GM12892 (cell line): ENCODE measurements around the gene MTCL1.
"Not testable (repeated sequence)": the region's sequence is repeated elsewhere in the genome, so short reads cannot be mapped to it uniquely, and the experiment has no call there.

Source experiments
- DNase-seq: peaks from one replicate; pipeline ENCODE4 v3.0.0; 2011; ENCODE audit not compliant: insufficient read length
- FAIRE-seq: peaks from 2 replicates; lab custom pipeline; 2011; peaks lifted over from hg19 to GRCh38; lab: Jason Lieb, UNC
- POLR2A ChIP-seq: IDR thresholded peaks from 2 replicates; pipeline ENCODE4 v1.6.1; 2011; ENCODE audit warnings: low read depth, low read length, control low read depth
- POLR2AphosphoS5 ChIP-seq: IDR thresholded peaks from 2 replicates; pipeline ENCODE4 v1.6.1; 2011; ENCODE audit warnings: low read depth, low read length, control low read depth
- TAF1 ChIP-seq: IDR thresholded peaks from 2 replicates; pipeline ENCODE4 v1.6.1; 2011; ENCODE audit warnings: low read depth, mild to moderate bottlenecking, control low read depth, low read length, borderline replicate concordance

The MTCL1 gene

GRCh38 chr18:8754995-8755960 lies 49.9 kb downstream of the MTCL1 start:
- DNase-seq (no peak), FAIRE-seq (no peak)
- TF ChIP-seq POLR2A (no peak), POLR2AphosphoS5 (no peak), TAF1 (no peak)

DNA sequence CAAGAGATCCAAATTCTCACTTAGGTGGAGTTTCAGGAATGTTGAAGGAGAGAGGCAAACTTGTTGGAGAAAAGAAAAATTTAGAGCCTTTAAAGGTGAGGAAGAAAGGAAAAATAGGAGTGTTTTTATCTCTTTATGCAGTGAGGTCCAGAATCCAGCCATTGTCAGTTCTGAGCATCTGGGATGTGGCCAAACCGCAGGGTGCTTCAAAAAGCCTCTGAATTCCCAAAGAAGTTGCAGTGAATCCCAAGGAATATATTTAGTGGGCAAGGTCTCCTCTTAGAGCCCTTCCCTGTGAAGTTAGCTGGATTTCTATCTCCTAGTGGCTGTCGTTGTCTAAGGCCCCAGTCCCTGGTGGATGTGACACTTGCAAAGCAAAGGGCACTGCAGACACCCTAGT lies 51.2 kb downstream of the MTCL1 start:
- no peak for DNase-seq
- TF ChIP-seq POLR2A (no peak), POLR2AphosphoS5 (no peak), TAF1 (no peak)
- no peak for FAIRE-seq

- FAIRE-seq (no peak), DNase-seq (no peak)
- TF ChIP-seq POLR2A (no peak), TAF1 (no peak), POLR2AphosphoS5 (no peak)
These were observed 52.1 kb downstream of the MTCL1 start for GRCh38 chr18:8757396-8757997.

DNA sequence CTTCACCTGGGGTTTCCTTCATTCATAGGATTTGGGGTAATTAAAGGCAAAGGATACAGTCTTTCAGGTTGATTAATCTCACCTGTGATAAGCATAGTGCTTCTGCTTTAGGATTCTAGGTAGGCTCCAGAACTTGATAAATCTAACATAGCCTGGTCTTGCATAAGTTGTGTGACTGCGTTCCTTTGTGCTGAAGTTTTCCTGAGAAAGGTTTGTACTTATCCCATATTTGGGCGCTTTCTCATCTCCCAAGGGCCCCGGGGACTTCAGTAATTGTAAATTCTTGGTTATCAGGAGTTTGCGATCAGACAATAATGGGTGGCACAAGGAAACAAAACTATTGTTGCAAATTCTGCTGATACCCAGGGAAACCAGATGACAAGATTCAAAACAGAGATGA lies 53.1 kb downstream of the MTCL1 start:
- TF ChIP-seq POLR2AphosphoS5 (no peak), TAF1 (no peak), POLR2A (no peak)
- no peak for DNase-seq
- no peak for FAIRE-seq

GRCh38 chr18:8760984-8761383 lies 55.6 kb downstream of the MTCL1 start:
- FAIRE-seq (no peak), DNase-seq (no peak)
- no peak for TF ChIP-seq POLR2AphosphoS5
- TF ChIP-seq TAF1 = no peak
- TF ChIP-seq POLR2A = no peak

DNA sequence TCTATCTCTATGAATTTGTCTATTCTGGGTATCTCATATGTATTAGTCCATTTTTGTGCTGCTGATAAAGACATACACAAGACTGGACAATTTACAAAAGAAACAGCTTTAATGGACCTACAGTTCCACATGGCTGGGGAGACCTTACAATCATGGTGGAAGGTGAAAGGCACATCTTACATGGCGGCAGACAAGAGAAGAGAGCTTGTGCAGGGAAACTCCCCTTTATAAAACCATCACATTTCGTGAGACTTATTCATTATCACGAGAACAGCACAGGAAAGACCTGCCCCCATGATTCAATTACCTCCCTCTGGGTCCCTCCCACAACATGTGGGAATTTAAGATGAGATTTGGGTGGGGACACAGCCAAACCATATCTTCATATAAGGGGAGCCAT lies 56.2 kb downstream of the MTCL1 start:
- DNase-seq, FAIRE-seq: not testable (repeated sequence)

DNA sequence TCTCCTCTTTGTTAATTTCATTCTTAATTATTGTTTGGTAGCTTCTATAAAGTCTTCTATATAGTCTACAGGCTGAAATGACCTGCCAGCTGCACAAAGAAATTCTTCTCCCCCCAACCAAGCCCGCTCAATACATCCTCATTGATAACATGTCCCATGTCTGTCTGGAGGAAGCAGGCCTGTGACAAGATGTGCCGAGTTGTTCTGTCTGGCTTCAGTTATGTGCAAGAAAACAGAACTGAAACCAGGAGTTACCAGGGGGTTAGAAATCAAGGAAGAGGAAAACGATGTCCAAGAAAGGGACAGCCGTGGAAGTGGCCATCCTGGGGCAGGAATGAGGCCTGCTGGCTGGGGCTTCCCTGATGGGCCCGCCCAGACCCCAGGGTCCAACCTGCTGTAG lies 57.6 kb downstream of the MTCL1 start:
- DNase-seq (no peak), FAIRE-seq (no peak)
- no peak for TF ChIP-seq POLR2A
- TF ChIP-seq POLR2AphosphoS5 = no peak
- no peak for TF ChIP-seq TAF1

DNA sequence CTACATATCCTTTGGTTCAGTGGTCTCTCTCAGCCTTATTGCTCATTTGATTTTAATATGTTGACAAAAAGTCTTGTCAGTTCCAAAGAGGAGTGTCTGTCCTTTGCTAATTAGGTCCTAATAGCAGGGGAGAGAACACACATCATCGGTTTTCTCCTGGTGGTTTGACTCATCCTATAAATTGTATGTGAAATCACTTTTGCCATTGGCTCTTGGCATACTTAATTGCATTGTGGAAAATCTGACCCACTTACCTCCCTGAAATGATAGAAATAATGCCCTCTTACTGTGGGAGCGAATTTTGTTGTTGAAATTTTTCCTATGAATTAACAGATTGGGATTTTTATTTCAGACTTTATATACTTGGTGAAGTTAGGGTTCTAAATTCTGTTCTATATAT lies 58.3 kb downstream of the MTCL1 start:
- FAIRE-seq (no peak), DNase-seq (no peak)
- TF ChIP-seq POLR2A (no peak), TAF1 (no peak)

GRCh38 chr18:8765783-8766463 lies 60.6 kb downstream of the MTCL1 start:
- TF ChIP-seq TAF1 = no peak
- no peak for TF ChIP-seq POLR2AphosphoS5
- TF ChIP-seq POLR2A = no peak
- FAIRE-seq = no peak
- DNase-seq = no peak

DNA sequence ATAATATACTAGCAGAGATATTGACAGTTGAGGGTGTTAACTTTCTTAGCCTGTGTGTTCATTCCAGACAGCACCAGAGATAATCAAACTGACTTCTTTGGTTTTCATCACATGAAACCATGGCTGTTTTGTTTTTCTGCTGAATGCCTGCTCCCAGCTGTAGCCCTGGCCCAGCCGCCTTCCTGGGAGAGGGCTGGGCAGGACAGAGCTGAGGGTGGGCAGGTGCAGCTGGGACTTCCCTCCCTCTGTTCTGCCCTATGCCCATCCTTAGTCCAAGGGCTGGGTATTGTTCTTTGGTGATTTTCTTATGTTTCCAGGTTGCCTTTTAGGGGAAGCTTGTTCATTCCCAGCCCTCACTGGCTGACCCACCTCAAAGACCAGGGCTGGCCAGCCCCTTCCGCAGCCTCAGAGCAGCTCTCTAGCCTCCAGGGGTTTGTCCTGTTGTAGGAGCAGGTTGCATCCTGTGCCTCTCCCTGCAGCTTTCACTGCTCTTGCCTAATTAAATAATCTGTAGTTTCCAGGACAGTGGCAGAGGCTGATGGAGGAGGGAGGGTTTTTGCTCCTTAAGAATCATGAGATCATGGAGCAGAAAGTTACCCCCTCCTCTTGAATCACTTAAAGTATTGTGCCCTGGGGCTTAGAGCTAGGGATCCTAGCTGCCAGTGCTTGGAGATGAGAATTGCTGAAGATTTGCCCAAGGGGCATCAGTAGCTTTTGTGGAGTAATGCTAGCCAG lies 61.4 kb downstream of the MTCL1 start:
- no peak for DNase-seq
- no peak for FAIRE-seq
- TF ChIP-seq TAF1 = no peak
- no peak for TF ChIP-seq POLR2A
- no peak for TF ChIP-seq POLR2AphosphoS5

DNA sequence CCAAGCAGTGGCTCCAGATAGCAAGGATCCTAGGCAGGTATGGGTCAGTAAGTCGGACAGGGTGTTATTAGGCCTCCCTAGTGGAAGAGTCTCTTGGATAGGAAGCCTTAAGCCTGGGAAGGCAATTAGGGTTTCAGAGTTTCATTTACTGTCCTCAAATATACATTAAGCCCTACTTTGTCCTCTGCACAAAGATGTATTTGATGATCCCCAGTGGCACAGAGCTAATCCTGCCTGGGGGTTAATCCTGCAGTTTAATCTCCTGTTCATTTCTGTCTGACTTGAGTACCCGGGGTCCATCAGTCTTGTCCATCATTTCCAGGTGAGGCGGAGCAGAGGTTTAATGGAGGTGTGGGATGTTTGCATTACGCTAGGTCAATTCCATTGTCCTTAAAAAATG lies 62.0 kb downstream of the MTCL1 start:
- no peak for FAIRE-seq
- no peak for DNase-seq
- TF ChIP-seq POLR2AphosphoS5 (no peak), TAF1 (no peak), POLR2A (no peak)
